ENCODE measurements around the gene GAS1.

The GAS1 gene

DNA sequence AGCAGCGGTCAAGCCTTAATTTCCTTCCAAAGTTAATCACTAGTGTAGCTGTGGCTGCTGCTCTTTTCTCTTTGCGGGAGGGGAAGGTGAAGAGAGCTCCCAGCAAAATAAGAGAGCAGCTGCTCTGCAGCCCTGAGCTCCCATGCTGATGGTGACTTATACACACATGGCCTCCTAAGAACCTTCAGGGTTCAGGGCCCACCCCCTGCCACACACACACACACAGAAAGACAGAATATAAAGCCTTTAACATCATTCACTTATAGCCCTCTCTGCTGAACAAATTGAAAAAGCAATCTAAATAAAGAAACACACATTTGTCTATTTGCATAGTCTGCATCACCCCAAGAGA, 43.6 kb downstream of the GAS1 start:
- H3K36me3 ChIP-seq (ENCODE audit: control insufficient read depth, insufficient read depth, low read length) = no peaks in the 10 kb centered on the region
- H3K4me3 ChIP-seq (ENCODE audit: low read length) = no peak overlapping the region
- no peaks in the 10 kb centered on the region for H3K27me3 ChIP-seq (ENCODE audit: control insufficient read depth, insufficient read depth, low read length)
- no peak overlapping the region for H3K27ac ChIP-seq (ENCODE audit: low read depth, low read length)
- no peaks in the 10 kb centered on the region for H3K4me1 ChIP-seq (ENCODE audit: control insufficient read depth, insufficient read depth, low read length)
- H3K9ac ChIP-seq (ENCODE audit: low read length) = no peak overlapping the region

DNA sequence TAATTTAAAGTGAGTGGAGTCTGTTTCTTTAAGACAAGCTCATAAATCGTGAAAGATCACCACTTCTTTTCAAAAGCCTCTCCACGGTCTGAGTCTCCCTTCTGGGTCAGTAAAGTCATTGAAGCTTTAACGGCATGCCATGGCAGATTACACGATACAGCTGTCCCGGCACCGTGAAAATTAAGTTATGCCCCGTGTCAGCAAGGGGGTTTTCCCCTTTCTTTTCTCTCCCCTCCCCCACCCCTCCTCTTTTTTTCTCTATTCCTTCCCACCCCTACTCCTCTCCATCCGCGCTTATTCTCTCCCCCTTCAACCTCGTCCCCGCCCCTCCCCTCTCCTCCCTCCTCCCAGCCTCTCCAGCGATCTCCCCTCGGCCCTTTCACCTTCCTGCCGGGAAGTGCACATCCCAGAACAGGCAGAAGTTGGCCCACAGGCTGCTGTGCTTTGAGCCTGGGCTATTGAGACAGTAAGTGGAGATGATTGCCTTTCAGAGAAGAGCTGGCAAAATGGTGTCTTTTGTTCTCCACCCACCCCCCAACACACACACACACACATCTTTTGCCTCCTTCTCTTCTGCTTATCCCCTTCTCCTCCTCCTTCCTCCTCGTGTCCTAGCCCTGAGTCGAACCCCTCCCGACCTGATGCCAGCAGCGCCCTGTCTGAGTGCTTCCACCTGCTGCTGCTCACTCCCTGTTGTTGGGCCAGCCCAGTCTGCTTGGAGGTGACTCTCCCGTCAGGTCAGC, 44.1 kb downstream of the GAS1 start:
- Histone ChIP-seq H3K4me3 (ENCODE audit: low read length) (no peak overlapping the region), H3K27me3 (ENCODE audit: control insufficient read depth, insufficient read depth, low read length) (no peaks in the 10 kb centered on the region), H3K4me1 (ENCODE audit: control insufficient read depth, insufficient read depth, low read length) (no peaks in the 10 kb centered on the region), H3K36me3 (ENCODE audit: control insufficient read depth, insufficient read depth, low read length) (no peaks in the 10 kb centered on the region), H3K9ac (ENCODE audit: low read length) (peak overlapping the region; percentile 34), H3K27ac (ENCODE audit: low read depth, low read length) (no peak overlapping the region)

- H3K27me3 ChIP-seq (ENCODE audit: control insufficient read depth, insufficient read depth, low read length) = no peaks in the 10 kb centered on the region
- no peaks in the 10 kb centered on the region for H3K4me1 ChIP-seq (ENCODE audit: control insufficient read depth, insufficient read depth, low read length)
- no peak overlapping the region for H3K27ac ChIP-seq (ENCODE audit: low read depth, low read length)
- H3K9ac ChIP-seq (ENCODE audit: low read length) = no peak overlapping the region
- H3K36me3 ChIP-seq (ENCODE audit: control insufficient read depth, insufficient read depth, low read length) = no peaks in the 10 kb centered on the region
- no peak overlapping the region for H3K4me3 ChIP-seq (ENCODE audit: low read length)
Observed at GRCh38 chr9:86902586-86902985, 44.7 kb downstream of the GAS1 start.

- Histone ChIP-seq H3K27me3 (ENCODE audit: control insufficient read depth, insufficient read depth, low read length) (no peaks in the 10 kb centered on the region), H3K4me3 (ENCODE audit: low read length) (no peak overlapping the region), H3K27ac (ENCODE audit: low read depth, low read length) (no peak overlapping the region), H3K9ac (ENCODE audit: low read length) (no peak overlapping the region), H3K4me1 (ENCODE audit: control insufficient read depth, insufficient read depth, low read length) (no peaks in the 10 kb centered on the region), H3K36me3 (ENCODE audit: control insufficient read depth, insufficient read depth, low read length) (no peaks in the 10 kb centered on the region)
Observed at GRCh38 chr9:86902176-86902575, 45.1 kb downstream of the GAS1 start.

GRCh38 chr9:86901511-86901910, 45.8 kb downstream of the GAS1 start:
- Histone ChIP-seq H3K27ac (ENCODE audit: low read depth, low read length) (no peak overlapping the region), H3K27me3 (ENCODE audit: control insufficient read depth, insufficient read depth, low read length) (no peaks in the 10 kb centered on the region), H3K4me1 (ENCODE audit: control insufficient read depth, insufficient read depth, low read length) (no peaks in the 10 kb centered on the region), H3K36me3 (ENCODE audit: control insufficient read depth, insufficient read depth, low read length) (no peaks in the 10 kb centered on the region), H3K9ac (ENCODE audit: low read length) (no peak overlapping the region), H3K4me3 (ENCODE audit: low read length) (no peak overlapping the region)

Data from rectal smooth muscle tissue (tissue), 1 donor.